Activated CD4-positive, alpha-beta T cell treated with anti-CD3 and anti-CD28 coated beads, Interleukin-2, amount 50 U/mL, for 4 hours (primary cell): ENCODE measurements around the gene CAP2.
"Not testable (repeated sequence)": the region's sequence is repeated elsewhere in the genome, so short reads cannot be mapped to it uniquely, and the experiment has no call there.

Source experiments
- DNase-seq, 2 experiments: peaks; one replicate each; pipeline ENCODE4 v3.0.0-alpha.2; 2020

The CAP2 gene

DNA sequence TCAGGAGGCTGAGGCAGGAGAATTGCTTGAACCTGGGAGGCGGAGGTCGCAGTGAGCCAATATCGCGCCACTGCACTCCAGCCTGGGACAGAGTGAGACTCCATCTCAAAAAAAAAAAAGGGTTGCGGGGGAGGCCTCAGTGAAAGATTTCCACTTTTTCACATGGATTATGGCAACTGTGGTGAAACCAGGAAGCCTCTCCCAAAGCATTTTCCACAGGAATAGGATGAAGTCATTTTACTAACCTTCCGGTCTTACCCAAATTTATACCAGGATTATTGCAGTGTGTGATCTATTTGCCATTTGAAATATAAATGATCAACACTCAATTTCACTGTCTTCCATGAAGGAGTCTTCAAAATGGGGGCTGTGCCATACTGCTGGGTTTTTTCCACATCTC lies 113.1 kb downstream of the CAP2 start:
- DNase-seq, result no peak

- DNase-seq, result no peak
These were observed 113.6 kb downstream of the CAP2 start for GRCh38 chr6:17506962-17507361.

GRCh38 chr6:17511084-17511483 lies 117.7 kb downstream of the CAP2 start:
- DNase-seq, result no peak

GRCh38 chr6:17511580-17511979 lies 118.2 kb downstream of the CAP2 start:
- DNase-seq, result no peak

- no peak for DNase-seq
These were observed 125.7 kb downstream of the CAP2 start for GRCh38 chr6:17519120-17519519.

- DNase-seq, result no peak
These were observed 132.2 kb downstream of the CAP2 start for GRCh38 chr6:17525637-17526036.

DNA sequence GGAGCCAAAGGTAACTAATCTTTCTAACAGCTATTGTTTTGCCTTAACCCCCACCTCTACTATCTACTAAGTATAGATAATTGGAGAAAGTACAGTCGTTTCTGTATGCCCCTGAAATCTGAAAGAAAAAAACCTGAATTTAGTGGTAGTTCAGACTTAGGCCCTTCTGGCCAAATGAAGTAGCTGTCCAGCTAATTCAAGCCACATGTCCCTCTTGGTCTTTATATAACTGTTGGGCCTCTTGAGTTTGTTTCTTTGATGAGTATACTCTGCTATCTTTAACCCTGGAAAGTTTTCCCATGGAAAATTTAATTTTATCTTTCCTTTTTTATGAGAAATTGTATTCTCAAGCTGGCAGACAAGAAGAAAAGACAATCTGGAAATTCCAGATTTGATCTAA lies 133.7 kb downstream of the CAP2 start:
- DNase-seq, result no peak

GRCh38 chr6:17530321-17530835 lies 137.0 kb downstream of the CAP2 start:
- DNase-seq, result no peak

GRCh38 chr6:17536586-17536985 lies 143.2 kb downstream of the CAP2 start:
- DNase-seq, result no peak

DNA sequence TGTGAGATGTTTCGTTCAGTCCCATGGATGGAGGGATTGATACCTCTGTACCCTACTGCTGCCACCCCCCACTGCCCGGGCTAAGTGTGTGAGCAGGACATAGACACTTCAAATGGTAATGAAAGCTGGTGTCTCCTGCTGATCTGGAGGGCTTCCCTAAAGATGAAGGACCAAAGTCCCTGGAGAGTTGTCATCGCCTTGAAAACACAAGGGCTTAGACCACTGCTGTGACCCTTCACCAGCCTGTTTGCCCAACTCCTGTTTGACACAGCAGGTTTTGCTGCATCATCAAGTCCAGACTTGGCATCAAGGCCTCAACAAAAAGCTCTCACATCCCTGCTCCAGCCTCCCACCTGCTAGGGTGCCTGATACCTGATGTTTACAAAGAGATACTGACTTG lies 148.8 kb downstream of the CAP2 start:
- no peak for DNase-seq

DNA sequence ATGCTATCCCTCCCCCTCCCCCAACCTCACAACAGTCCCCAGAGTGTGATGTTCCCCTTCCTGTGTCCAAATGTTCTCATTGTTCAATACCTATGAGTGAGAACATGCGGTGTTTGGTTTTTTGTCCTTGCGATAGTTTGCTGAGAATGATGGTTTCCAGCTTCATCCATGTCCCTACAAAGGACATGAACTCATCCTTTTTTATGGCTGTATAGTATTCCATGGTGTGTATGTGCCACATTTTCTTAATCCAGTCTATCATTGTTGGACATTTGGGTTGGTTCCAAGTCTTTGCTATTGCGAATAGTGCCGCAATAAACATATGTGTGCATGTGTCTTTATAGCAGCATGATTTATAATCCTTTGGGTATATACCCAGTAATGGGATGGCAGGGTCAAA lies 152.3 kb downstream of the CAP2 start:
- not testable (repeated sequence) for DNase-seq

GRCh38 chr6:17551383-17551958 lies 158.1 kb downstream of the CAP2 start:
- DNase-seq, result no peak

DNA sequence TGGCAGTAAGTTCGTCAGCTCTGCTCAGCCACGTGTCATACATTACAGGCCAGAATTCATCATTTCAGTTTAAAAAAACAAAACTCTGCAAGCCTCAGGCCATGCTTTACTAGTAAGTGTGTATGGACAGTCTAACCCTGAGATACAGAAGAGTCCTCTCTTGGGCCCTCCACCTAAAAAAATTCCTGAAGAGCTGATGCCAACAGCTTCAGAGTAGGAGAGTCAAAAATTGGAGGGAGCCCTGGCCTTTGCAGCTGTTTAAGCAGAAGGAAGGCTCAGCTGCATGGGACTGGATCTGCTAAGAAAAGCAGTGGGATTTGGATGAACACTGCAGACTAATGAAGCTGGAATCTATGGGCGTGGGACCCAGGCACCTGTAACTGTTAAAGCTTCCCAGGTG lies 159.5 kb downstream of the CAP2 start:
- DNase-seq, result no peak

- DNase-seq, result no peak
These were observed 162.6 kb downstream of the CAP2 start for GRCh38 chr6:17556014-17556413.

- DNase-seq, result no peak
These were observed 169.2 kb downstream of the CAP2 start for GRCh38 chr6:17562636-17563035.

- DNase-seq, result no peak
These were observed 172.0 kb downstream of the CAP2 start for GRCh38 chr6:17565399-17565798.

GRCh38 chr6:17574866-17575560 lies 181.6 kb downstream of the CAP2 start:
- no peak for DNase-seq

DNA sequence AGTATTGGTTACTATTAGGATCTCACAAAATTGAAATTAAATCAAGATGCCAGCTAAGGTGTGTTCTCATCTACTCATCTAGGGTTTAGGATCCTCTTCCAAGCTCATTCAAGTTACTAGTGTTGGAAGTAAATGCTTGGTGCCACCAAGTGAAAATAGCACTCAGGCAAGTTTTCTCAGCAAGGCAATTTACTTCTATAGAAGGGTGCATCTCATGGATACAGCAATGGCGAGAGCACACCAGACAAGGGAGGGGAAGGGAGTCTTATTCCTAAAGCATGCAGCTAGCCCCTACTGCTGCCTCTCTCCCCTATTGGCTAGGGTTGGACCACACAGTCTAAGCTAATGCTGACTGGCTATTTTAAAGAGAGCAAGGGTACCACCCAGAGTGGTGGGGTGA lies 183.7 kb downstream of the CAP2 start:
- DNase-seq, result no peak

- no peak for DNase-seq
These were observed 187.2 kb downstream of the CAP2 start for GRCh38 chr6:17580518-17581048.

- not testable (repeated sequence) for DNase-seq
These were observed 187.9 kb downstream of the CAP2 start for GRCh38 chr6:17581282-17581681.

GRCh38 chr6:17583811-17584210 lies 190.4 kb downstream of the CAP2 start:
- DNase-seq, result no peak

GRCh38 chr6:17584241-17584803 lies 190.9 kb downstream of the CAP2 start:
- DNase-seq, result no peak

- no peak for DNase-seq
These were observed 192.5 kb downstream of the CAP2 start for GRCh38 chr6:17585766-17586490.
